Stimulated activated naive CD4-positive, alpha-beta T cell treated with Interleukin-2 at 50 U/mL for 16 hours (primary cell): Measurements from ENCODE around the gene SCN2B.

Experiments used
- DNase-seq: peaks from one replicate; lab custom pipeline; 2025; lab: John Stamatoyannopoulos, UW

The SCN2B gene

DNA sequence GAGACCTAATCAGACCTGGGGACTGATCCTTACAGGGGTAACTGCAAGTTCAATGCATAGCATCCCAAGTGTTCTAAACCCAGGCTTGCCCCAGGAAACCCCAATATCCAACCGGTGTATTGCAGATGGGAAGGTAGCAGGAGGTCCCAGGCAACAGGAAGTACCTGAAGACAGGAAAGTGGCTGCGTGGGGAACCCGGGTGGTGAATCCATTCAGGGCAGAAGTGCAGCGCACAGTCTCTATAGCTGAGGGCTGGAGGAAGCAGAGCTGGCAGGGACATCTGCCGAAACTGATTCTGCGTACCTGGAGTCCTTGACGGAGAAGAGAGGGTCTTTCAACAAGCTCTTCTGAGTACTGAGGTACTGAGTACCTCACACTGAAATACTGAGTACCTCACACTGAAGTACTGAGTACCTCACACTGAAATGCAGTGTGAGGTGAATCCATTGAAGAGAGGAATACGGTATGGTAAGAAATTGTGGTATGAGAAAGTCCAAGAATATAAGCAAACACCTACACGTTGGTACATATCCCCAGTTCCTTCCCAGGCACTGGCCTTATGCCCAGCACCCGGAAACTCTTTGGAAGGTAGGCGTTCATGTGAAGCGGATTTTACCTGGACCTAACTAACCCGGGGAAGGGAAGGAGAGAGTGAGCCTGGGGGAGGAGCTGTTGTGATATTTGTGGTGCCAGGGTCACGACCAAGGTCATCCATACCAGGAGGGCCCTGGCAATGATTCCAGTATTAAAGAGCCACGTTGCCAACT, 43.9 kb downstream of the SCN2B start:
- no peak for DNase-seq

GRCh38 chr11:118129471-118130172, 46.8 kb downstream of the SCN2B start:
- DNase-seq = no peak

GRCh38 chr11:118128721-118129470, 47.5 kb downstream of the SCN2B start:
- no peak for DNase-seq

DNA sequence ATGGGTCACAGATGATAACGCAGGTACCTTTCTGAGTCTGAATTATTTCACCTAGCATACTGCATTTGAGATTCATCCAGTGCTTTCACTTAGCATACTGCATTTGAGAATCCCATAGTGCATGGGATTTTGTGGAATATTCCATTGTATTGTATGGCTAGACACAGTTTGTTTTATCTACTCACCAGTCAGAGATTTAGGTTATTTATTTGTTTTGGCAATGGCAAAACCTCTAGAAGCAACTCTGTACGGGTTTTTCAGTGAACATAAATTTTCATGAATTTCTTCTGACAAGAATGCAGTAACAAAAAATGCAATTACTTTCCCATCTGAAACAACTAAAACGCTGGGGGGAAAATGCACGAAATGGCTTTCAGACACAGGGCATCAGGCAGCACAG, 48.1 kb downstream of the SCN2B start:
- DNase-seq = no peak

DNA sequence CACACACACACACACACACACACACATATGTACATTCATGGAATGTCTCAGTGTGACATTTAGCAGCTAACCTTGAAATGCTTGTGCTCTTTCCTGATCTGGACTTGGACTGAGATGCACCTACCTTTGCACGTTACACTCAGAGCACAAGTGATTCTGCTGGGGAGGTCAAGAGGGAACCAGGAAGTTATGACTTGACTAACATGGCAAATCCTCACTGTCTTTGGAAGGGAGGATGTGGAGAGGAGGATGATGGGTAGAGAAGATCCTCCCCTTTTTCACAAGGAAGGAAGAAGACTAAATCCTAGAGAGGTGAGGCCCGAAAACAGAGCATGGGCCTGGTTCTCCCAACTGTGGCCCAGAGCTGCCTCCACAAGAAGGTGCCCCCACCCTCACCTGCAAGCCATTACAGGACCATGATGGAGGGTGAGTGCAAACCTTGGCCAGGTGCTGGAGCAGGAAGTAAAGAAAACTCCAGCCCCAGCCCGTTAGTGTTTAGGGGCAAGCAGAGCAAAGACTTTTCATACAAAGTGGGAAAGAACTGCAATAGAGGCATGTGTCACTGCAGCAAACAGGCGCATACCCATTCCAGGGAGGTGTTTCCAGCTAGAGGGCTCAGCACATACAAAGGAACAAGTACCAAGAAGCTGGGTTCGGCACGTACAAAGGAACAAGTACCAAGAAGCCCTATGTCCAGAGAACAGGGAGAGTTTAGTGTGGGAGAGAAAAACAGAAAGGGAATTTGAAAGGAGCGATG, 50.2 kb downstream of the SCN2B start:
- no peak for DNase-seq

DNA sequence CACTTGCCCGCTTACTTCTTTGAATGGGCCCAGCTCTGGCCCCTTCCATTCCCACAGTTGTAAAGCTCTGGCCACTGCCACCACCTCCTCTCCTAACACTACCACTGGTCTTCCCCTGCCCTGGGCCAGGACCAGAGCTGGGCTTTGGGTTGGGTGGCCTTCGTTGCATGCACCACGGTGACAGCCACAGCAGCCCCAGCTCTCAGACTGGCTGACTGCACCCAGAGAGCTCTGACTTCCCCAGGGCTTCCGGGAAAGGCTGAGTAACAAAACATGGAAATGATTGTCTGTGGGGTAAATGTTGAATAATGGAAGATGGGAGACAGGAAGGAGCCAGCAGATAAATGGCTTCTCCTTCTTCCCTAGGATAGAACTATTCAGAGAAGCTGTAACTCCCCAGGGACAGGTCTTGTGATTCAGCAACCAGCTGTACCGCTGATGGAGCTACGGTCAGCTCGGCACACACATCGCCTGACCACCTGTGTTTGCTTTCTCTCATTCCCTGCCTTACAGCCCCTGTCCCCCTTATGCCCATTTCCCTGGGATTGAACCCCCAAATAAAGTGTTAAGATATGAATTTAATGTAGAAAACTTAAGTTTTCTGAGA, 51.4 kb downstream of the SCN2B start:
- DNase-seq = no peak

GRCh38 chr11:118120793-118121192, 55.6 kb downstream of the SCN2B start:
- no peak for DNase-seq

- no peak for DNase-seq
These were observed 58.4 kb downstream of the SCN2B start for GRCh38 chr11:118117790-118118601.

DNA sequence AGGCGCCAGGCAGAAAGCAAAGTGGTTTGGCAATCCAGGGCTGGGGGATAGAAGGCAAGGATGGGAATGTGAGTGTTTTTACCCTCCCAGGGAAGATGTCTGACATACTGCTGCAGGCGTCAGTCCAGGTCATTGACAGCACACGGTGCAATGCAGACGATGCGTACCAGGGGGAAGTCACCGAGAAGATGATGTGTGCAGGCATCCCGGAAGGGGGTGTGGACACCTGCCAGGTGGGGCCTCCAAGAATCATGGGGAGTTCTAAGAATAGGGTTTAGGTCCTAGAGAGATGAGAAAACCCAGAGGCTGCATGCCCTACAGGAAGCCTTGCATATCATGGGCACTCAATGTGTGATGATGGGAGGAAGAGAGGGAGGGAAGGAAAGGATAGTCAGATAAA, 61.4 kb downstream of the SCN2B start:
- no peak for DNase-seq

DNA sequence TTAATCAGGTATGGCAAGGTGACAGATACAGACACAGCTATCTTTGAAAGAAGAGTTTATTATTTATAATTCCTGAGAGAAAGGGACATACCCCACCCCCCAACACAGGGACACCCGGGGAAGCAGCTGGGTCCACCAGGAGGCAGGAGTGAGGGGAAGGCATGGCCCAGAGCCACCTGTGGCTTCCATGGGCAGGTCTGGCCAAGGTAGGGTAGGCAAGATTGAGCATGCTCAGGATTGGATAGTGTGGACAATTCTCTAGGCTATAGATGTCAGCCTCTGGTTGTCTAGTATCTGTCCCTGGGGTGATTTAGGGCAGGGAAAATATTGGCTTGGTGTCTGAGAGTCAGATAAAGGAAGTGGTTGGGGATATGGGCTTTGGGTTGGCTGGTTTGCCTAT, 62.2 kb downstream of the SCN2B start:
- DNase-seq = no peak

- DNase-seq = no peak
These were observed 63.6 kb downstream of the SCN2B start for GRCh38 chr11:118112711-118113430.
